Left lung (tissue), 10 donors: ENCODE measurements around the gene SNX9. TPM values are rescaled to one million over a fixed set of nuclear protein-coding genes. Genes with fewer than 3 reads are reported as not detected.

Source experiments
- ATAC-seq: fragments of 200-7000 bp; cut with Tn5 transposase; one replicate; pipeline ENCODE4 v1.9.1; 2020; ENCODE audit warnings: moderate library complexity
- DNase-seq, 4 donors: peaks; one replicate each; pipeline ENCODE4 v3.0.0-alpha.2; 2013 to 2020
- H3K27ac ChIP-seq, 2 donors: fragments of 200-600 bp; sonication (generic) in 1 of 2; one replicate each; pipeline versions ENCODE4 v1.5.0 to v1.8.0; 2020 to 2021
- H3K27me3 ChIP-seq, 2 donors: fragments of 200-600 bp; sonication (generic) in 1 of 2; one replicate each; pipeline versions ENCODE4 v1.5.0 to v1.8.0; 2020 to 2021
- H3K36me3 ChIP-seq, 2 donors: fragments of 200-600 bp; sonication (generic) in 1 of 2; one replicate each; pipeline versions ENCODE4 v1.5.0 to v1.8.0; 2020 to 2021
- H3K4me1 ChIP-seq, 2 donors: fragments of 200-600 bp; one replicate each; pipeline ENCODE4 v1.8.0; 2021
- H3K4me3 ChIP-seq, 2 donors: fragments of 200-600 bp; sonication (generic) in 1 of 2; one replicate each; pipeline versions ENCODE4 v1.5.0 to v1.8.0; 2020 to 2021; ENCODE audit warnings: mild to moderate bottlenecking in 1 of 2
- H3K9me3 ChIP-seq, 2 donors: fragments of 200-600 bp; sonication (generic) in 1 of 2; one replicate each; pipeline versions ENCODE4 v1.5.0 to v1.8.0; 2020 to 2021
- CTCF ChIP-seq, 2 donors: fragments of 200-600 bp; sonication (generic) in 1 of 2; IDR thresholded peaks; one replicate each; pipeline versions ENCODE4 v1.5.0 to v1.8.0; 2021; ENCODE audit warnings: antibody characterized with exemption in 2 of 2
- intact Hi-C, 2 donors: fragments of 100-400 bp; cut with DNase I; formaldehyde crosslinking; loops; one replicate each; pipeline versions ENCODE4 v1.11.2 to v1.14.2; 2022
- polyA plus RNA-seq, 6 donors: library from polyadenylated mRNA; unstranded; fragments of 120-200 nt; gene quantifications; one replicate each; pipeline ENCODE4 v1.2.1, GENCODE V29; 2013; ENCODE audit not compliant: insufficient read length in 6 of 6
- total RNA-seq, 2 donors: library from RNA; stranded (reverse); fragmentation: NEBNext Ultra II Directional; extraction: Animal tissue kit (Norgen Biotek cat#: 25700); gene quantifications; one replicate each; pipeline ENCODE4 v1.2.1, GENCODE V29; 2021
- donor health status: DM: no; HTN: yes; CAD: no.
- donor health status: DM: no; HTN: no; CAD: no.

The SNX9 gene
- total and polyA plus RNA-seq, 8 donors: 23.5 to 44.4 (median 38.4) TPM

DNA sequence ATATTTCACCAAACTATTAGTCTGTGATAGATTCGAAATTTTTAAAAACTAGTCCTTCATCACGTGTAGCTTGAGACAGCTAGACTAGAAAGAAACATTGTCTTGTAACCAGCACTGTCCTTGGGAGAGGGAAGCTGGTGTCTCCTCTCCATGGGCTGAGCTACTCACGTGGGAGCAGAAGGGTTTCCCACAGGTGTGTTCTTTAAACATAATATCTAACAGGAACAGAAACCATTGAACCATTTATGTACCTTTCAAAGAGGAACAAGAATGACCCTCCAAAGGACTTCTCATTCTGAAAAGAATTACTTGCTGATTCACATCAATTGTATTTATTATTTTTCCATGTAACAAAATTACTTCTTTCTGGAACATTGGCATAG is 86.2 kb downstream of the SNX9 start:
- H3K4me3 ChIP-seq: no peak overlapping the region
- TF ChIP-seq CTCF (IDR thresholded peaks at IDR 0.05): no peak
- intact Hi-C loops: no loop called here
- ATAC-seq (no peak), DNase-seq (no peak)
- H3K27me3 ChIP-seq: no peaks in the 10 kb centered on the region
- H3K36me3 ChIP-seq: peaks cover 0 to 44% of the 10 kb centered on the region in 2 donors
- H3K9me3 ChIP-seq: no peaks in the 10 kb centered on the region
- H3K27ac ChIP-seq: no peak overlapping the region
- no peaks in the 10 kb centered on the region for H3K4me1 ChIP-seq

DNA sequence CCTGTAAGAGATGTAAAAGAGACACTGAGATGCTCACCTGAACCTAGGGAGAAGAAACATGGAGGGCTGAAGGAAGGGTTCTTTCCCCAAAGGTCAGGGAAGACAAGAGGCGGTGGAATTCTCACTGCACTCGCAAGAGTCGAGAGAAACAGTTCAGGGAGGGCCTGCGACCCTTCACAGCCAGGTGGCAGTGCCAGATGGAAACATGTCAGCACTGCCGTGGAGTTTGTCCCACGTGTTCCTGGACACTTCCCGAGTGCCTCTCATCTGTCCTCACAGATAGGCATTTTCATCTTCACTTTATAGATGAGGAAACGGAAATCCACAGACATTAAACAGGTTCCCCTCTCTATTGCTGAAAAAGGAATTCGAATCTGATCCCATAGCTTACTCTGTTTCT is 88.2 kb downstream of the SNX9 start:
- no peak overlapping the region for H3K27ac ChIP-seq
- no peak for TF ChIP-seq CTCF (IDR thresholded peaks at IDR 0.05)
- intact Hi-C loops: no loop called here

GRCh38 chr6:157911786-157912185 is 88.7 kb downstream of the SNX9 start:
- Histone ChIP-seq H3K9me3 (no peaks in the 10 kb centered on the region), H3K27me3 (no peaks in the 10 kb centered on the region), H3K4me1 (no peaks in the 10 kb centered on the region), H3K36me3 (peaks cover 0 to 62% of the 10 kb centered on the region in 2 donors), H3K27ac (no peak overlapping the region), H3K4me3 (no peak overlapping the region)
- no peak for TF ChIP-seq CTCF (IDR thresholded peaks at IDR 0.05)
- intact Hi-C loops: no loop called here
- DNase-seq (no peak), ATAC-seq (no peak)

More for the DNA sequence above, 88.2 kb downstream of the SNX9 start:
- Histone ChIP-seq H3K4me1 (no peaks in the 10 kb centered on the region), H3K4me3 (no peak overlapping the region), H3K9me3 (no peaks in the 10 kb centered on the region), H3K36me3 (peaks cover 0 to 59% of the 10 kb centered on the region in 2 donors), H3K27me3 (no peaks in the 10 kb centered on the region)
- no peak for ATAC-seq
- no peak for DNase-seq

DNA sequence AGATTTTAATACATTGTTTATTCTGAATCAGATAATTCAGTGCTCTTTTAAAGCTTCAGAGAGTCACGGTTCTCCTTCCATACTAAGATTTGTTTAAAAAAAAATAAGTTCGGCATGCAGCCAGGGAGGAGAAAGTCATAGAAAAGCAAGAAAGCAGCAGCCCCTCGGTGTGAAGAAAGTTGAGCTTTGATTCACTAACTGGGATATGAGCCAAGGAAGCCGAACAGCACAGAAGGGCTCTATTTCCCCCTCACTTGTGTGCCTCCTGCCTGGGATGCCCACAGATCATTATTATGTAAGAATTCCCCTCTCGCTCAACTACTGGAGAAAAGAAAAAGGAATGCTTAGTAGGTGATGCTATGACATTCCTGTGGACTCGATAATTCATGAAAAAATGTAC is 89.3 kb downstream of the SNX9 start:
- ATAC-seq: no peak
- H3K27ac ChIP-seq: no peak overlapping the region
- no peak for TF ChIP-seq CTCF (IDR thresholded peaks at IDR 0.05)

GRCh38 chr6:157921685-157922367 is 98.8 kb downstream of the SNX9 start:
- H3K4me1 ChIP-seq: no peaks in the 10 kb centered on the region
- H3K9me3 ChIP-seq: peaks cover 0 to 6% of the 10 kb centered on the region in 2 donors
- H3K4me3 ChIP-seq: no peak overlapping the region
- TF ChIP-seq CTCF (IDR thresholded peaks at IDR 0.05): no peak
- no peaks in the 10 kb centered on the region for H3K27me3 ChIP-seq
- H3K36me3 ChIP-seq: peaks cover 0 to 71% of the 10 kb centered on the region in 2 donors
- DNase-seq (no peak), ATAC-seq (peak; percentile 51)
- intact Hi-C loops: no loop called here
- H3K27ac ChIP-seq: peak overlapping the region in 1 of 2 donors; percentile 9

More for the DNA sequence above, 89.3 kb downstream of the SNX9 start:
- H3K27me3 ChIP-seq: no peaks in the 10 kb centered on the region
- H3K9me3 ChIP-seq: no peaks in the 10 kb centered on the region
- no peaks in the 10 kb centered on the region for H3K4me1 ChIP-seq
- H3K4me3 ChIP-seq: no peak overlapping the region
- intact Hi-C loops: no loop called here
- peak in 2 of 4 donors; percentile 30 to 61 for DNase-seq
- H3K36me3 ChIP-seq: peaks cover 0 to 61% of the 10 kb centered on the region in 2 donors
